Hematopoietic multipotent progenitor cell treated with erythropoietin and hydrocortisone succinate and interleukin-3 and kit ligand, for 15 days (in vitro differentiated cells): Measurements from ENCODE around the gene FOXM1.
"Not testable (repeated sequence)": the region's sequence is repeated elsewhere in the genome, so short reads cannot be mapped to it uniquely, and the experiment has no call there.

Experiments used
- DNase-seq: peaks from one replicate; pipeline ENCODE4 v3.0.0-alpha.2; 2015; ENCODE audit warnings: low spot score

Gene FOXM1

GRCh38 chr12:2884810-2885209, 7.8 kb upstream of the FOXM1 start:
- DNase-seq, result no peak

GRCh38 chr12:2879853-2880252, 2.9 kb upstream of the FOXM1 start:
- DNase-seq, result peak; percentile 83

GRCh38 chr12:2877953-2878732, 1.2 kb upstream of the FOXM1 start:
- peak; percentile 42 for DNase-seq

GRCh38 chr12:2876431-2877046, 435 bp downstream of the FOXM1 start:
- peak; percentile 39 for DNase-seq

- DNase-seq, result not testable (repeated sequence)
These were observed 7.9 kb downstream of the FOXM1 start for GRCh38 chr12:2868986-2869632.

GRCh38 chr12:2864198-2864597, 12.8 kb downstream of the FOXM1 start:
- DNase-seq, result no peak

- not testable (repeated sequence) for DNase-seq
These were observed 13.6 kb downstream of the FOXM1 start for GRCh38 chr12:2863402-2863801.

GRCh38 chr12:2862876-2863275, 14.1 kb downstream of the FOXM1 start:
- no peak for DNase-seq

- no peak for DNase-seq
These were observed 16.8 kb downstream of the FOXM1 start for GRCh38 chr12:2860170-2860569.

GRCh38 chr12:2858944-2859421, 18.0 kb downstream of the FOXM1 start:
- DNase-seq, result no peak

GRCh38 chr12:2858334-2858733, 18.6 kb downstream of the FOXM1 start:
- no peak for DNase-seq

GRCh38 chr12:2857576-2857975, 19.4 kb downstream of the FOXM1 start:
- DNase-seq, result no peak

- DNase-seq, result no peak
These were observed 19.9 kb downstream of the FOXM1 start, which contains the start of gene TEX52 for GRCh38 chr12:2857021-2857431. TSS of gene TEX52 (minus strand) at chr12:2857039. CDS start at chr12:2857026, 13 bp downstream.

- DNase-seq, result no peak
These were observed 20.9 kb downstream of the FOXM1 start for GRCh38 chr12:2856051-2856450.

GRCh38 chr12:2855546-2855945, 21.4 kb downstream of the FOXM1 start:
- DNase-seq, result no peak

GRCh38 chr12:2854669-2855453, 22.1 kb downstream of the FOXM1 start:
- no peak for DNase-seq

- DNase-seq, result peak; percentile 69
These were observed 23.3 kb downstream of the FOXM1 start for GRCh38 chr12:2853626-2854025.

GRCh38 chr12:2851931-2852330, 25.0 kb downstream of the FOXM1 start:
- DNase-seq, result no peak

- DNase-seq, result no peak
These were observed 31.7 kb downstream of the FOXM1 start for GRCh38 chr12:2845280-2845679.

- DNase-seq, result no peak
These were observed 32.2 kb downstream of the FOXM1 start for GRCh38 chr12:2844786-2845185.

GRCh38 chr12:2842948-2843347, 34.0 kb downstream of the FOXM1 start:
- DNase-seq, result no peak

- peak; percentile 41 for DNase-seq
These were observed 35.8 kb downstream of the FOXM1 start for GRCh38 chr12:2841056-2841650.
